MM.1S (cell line): ENCODE data around the gene CEMP1.

Experiments
- CTCF ChIP-seq: fragments of 300-600 bp; sonication (generic); IDR thresholded peaks from 2 replicates; pipeline ENCODE4 v1.5.1; 2016; ENCODE audit warnings: antibody characterized with exemption, low read length, mixed read lengths
- EZH2phosphoT487 ChIP-seq: fragments of 300-600 bp; sonication (generic); IDR thresholded peaks from 2 replicates; pipeline ENCODE4 v1.6.1; 2018; ENCODE audit warnings: antibody characterized with exemption, low read length

DNA sequence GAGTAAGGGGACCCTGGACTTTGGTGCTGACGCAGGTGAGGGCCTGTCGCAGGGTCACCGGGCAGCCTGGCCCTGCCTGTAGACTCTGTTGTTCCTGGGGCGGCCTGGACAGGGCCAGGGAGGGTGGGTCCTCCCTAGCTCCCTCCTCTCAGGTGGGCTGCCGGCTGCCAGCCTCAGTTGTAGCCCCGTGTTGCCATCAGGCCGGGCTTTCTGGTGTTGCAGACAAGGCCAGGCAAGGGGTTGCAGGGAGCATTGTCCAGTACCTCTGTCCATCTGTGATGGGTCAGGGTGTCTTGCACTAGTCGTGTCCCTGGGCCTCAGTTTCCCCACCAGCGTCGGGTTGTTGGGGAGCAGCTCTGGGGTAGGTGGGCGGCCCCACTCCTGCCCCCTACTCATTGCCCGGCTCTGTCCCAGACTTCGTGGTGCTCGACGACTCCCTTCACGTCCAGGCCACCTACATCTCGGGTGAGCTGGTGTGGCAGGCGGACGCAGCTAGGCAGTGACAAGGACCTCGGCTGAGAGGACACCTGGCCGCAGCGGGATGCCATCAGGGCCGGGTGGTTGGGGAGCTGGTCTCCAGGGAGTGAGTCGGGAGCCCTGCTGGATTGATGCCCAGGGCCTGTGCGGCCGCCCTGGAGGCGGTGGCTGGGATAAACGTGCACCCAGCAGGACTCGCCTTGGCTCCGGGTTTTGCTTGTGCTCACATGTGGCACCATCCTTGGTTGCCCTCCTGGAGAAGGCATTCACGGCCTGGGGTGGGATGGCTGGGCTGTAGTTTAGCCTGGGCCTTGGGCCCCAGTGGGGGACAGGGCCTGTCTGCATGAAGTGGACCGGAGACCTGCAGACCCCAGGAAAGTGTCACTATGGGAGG lies 1.9 kb downstream of the CEMP1 start:
- no peak for TF ChIP-seq CTCF
- TF ChIP-seq EZH2phosphoT487 = no peak
